22Rv1 (cell line): ENCODE results near the gene NBEA.
"Not testable (repeated sequence)": the region's sequence is repeated elsewhere in the genome, so short reads cannot be mapped to it uniquely, and the experiment has no call there.

Experiments used
- H3K27ac ChIP-seq: fragments of 450-650 bp; 2 replicates; pipeline ENCODE4 v1.5.1; 2017
- CTCF ChIP-seq: fragments of 450-650 bp; IDR thresholded peaks from 2 replicates; pipeline ENCODE4 v1.5.1; 2017; ENCODE audit warnings: mild to moderate bottlenecking
- ZFX ChIP-seq: fragments of 450-650 bp; IDR thresholded peaks from 2 replicates; pipeline ENCODE4 v1.6.1; 2017; ENCODE audit warnings: antibody characterized with exemption, borderline replicate concordance

NBEA gene

GRCh38 chr13:34951528-34951927, 9.5 kb downstream of the NBEA start:
- TF ChIP-seq ZFX (no peak), CTCF (no peak)
- no peak overlapping the region for H3K27ac ChIP-seq

- H3K27ac ChIP-seq, result 0 out of 2 replicates have a peak overlapping the region, but pooled peaks have one; percentile 47
- no peak for TF ChIP-seq CTCF
- TF ChIP-seq ZFX, result no peak
These were observed 17.4 kb downstream of the NBEA start for GRCh38 chr13:34959489-34959888.

- TF ChIP-seq ZFX (no peak), CTCF (no peak)
These were observed 22.5 kb downstream of the NBEA start for GRCh38 chr13:34964558-34964957.

GRCh38 chr13:34967851-34968562, 25.9 kb downstream of the NBEA start:
- H3K27ac ChIP-seq, result no peak overlapping the region

More at GRCh38 chr13:34964558-34964957, 22.5 kb downstream of the NBEA start:
- no peak overlapping the region for H3K27ac ChIP-seq

GRCh38 chr13:34969539-34969938, 27.5 kb downstream of the NBEA start:
- H3K27ac ChIP-seq, result not testable (repeated sequence)

More at GRCh38 chr13:34967851-34968562, 25.9 kb downstream of the NBEA start:
- no peak for TF ChIP-seq ZFX
- no peak for TF ChIP-seq CTCF

- H3K27ac ChIP-seq, result no peak overlapping the region
- TF ChIP-seq CTCF, result no peak
- TF ChIP-seq ZFX, result no peak
These were observed 28.9 kb downstream of the NBEA start for GRCh38 chr13:34970961-34971360.

- TF ChIP-seq CTCF (no peak), ZFX (no peak)
- H3K27ac ChIP-seq, result no peak overlapping the region
These were observed 29.4 kb downstream of the NBEA start for GRCh38 chr13:34971473-34971872.

- not testable (repeated sequence) for H3K27ac ChIP-seq
These were observed 43.1 kb downstream of the NBEA start for GRCh38 chr13:34985199-34985598.
